Natural killer cell (primary cell): ENCODE data around the gene BEAN1. TPM values are rescaled to one million over a fixed set of nuclear protein-coding genes. Genes with fewer than 3 reads are reported as not detected.

ENCODE experiments used
- ATAC-seq, 3 donors: fragments of 150-1000 bp in 2 of 3; fragments of 200-7000 bp in 1 of 3; cut with Tn5 transposase; 1 replicate in 1 of 3; 2 replicates in 2 of 3; pipeline ENCODE4 v1.10.0; 2021; ENCODE audit warnings: mild to moderate bottlenecking in 2 of 3, moderate library complexity in 2 of 3
- DNase-seq, 2 donors: peaks; one replicate each; pipeline versions ENCODE4 v3.0.0 to v3.0.0-alpha.2; 2013 to 2021; ENCODE audit warnings: mixed read lengths in 1 of 2
- H3K27ac ChIP-seq: one replicate; pipeline ENCODE4 v1.5.1; 2013; ENCODE audit warnings: mild to moderate bottlenecking, low read length
- H3K27me3 ChIP-seq: one replicate; pipeline ENCODE4 v1.6.1; 2013; ENCODE audit warnings: low read length; ENCODE audit not compliant: control insufficient read depth, insufficient read depth
- H3K36me3 ChIP-seq: one replicate; pipeline ENCODE4 v1.6.1; 2013; ENCODE audit warnings: low read length; ENCODE audit not compliant: control insufficient read depth, insufficient read depth
- H3K4me1 ChIP-seq: one replicate; pipeline ENCODE4 v1.6.1; 2013; ENCODE audit warnings: low read length; ENCODE audit not compliant: control insufficient read depth, insufficient read depth
- H3K4me3 ChIP-seq: one replicate; pipeline ENCODE4 v1.5.1; 2013; ENCODE audit warnings: low read length
- H3K9me3 ChIP-seq: one replicate; pipeline ENCODE4 v1.6.1; 2013; ENCODE audit warnings: low read length; ENCODE audit not compliant: control insufficient read depth, insufficient read depth
- H3K27ac Mint-ChIP-seq, 2 donors: one replicate each; pipeline ENCODE4 v1.8.0; 2022; ENCODE audit warnings: mild to moderate bottlenecking in 2 of 2, mixed read lengths in 2 of 2, moderate library complexity in 1 of 2
- H3K27me3 Mint-ChIP-seq, 2 donors: one replicate each; pipeline ENCODE4 v1.8.0; 2022; ENCODE audit warnings: low read depth in 2 of 2, mixed read lengths in 2 of 2
- H3K36me3 Mint-ChIP-seq: one replicate; pipeline ENCODE4 v1.8.0; 2022; ENCODE audit warnings: mixed read lengths
- H3K4me1 Mint-ChIP-seq, 2 donors: one replicate each; pipeline ENCODE4 v1.8.0; 2022; ENCODE audit warnings: mixed read lengths in 2 of 2
- H3K4me3 Mint-ChIP-seq: one replicate; pipeline ENCODE4 v1.8.0; 2022; ENCODE audit warnings: mild to moderate bottlenecking, moderate library complexity, mixed read lengths
- H3K9me3 Mint-ChIP-seq, 2 donors: one replicate each; pipeline ENCODE4 v1.8.0; 2022; ENCODE audit warnings: mixed read lengths in 2 of 2
- CTCF ChIP-seq: fragments of 200-600 bp; IDR thresholded peaks from one replicate; pipeline ENCODE4 v1.8.0; 2022; ENCODE audit warnings: antibody characterized with exemption
- WGBS: methylation state at CpG from one replicate; pipeline ENCODE4 v1.1.7; 2013; ENCODE audit warnings: missing lambda C conversion rate; ENCODE audit not compliant: insufficient coverage; 5-methylcytosine and 5-hydroxymethylcytosine counted together
- intact Hi-C: fragments of 100-400 bp; cut with micrococcal nuclease; formaldehyde crosslinking; loops from one replicate; pipeline ENCODE4 v1.14.2; 2022
- total RNA-seq, 4 donors: library from RNA; stranded (reverse); fragments of 120-200 nt in 1 of 4; gene quantifications; one replicate each; pipeline versions ENCODE4 v1.2.3 to v1.2.4, GENCODE V29; 2013 to 2022

BEAN1 gene
- total RNA-seq, 3 donors from 2014 or later (not counting 1 experiment from before 2014, with no cell fraction given) = not detected

GRCh38 chr16:66442502-66443268 lies 15.6 kb downstream of the BEAN1 start:
- Mint-ChIP-seq H3K4me3 (no peak overlapping the region), H3K36me3 (no peaks in the 10 kb centered on the region), H3K4me1 (no peaks in the 10 kb centered on the region), H3K9me3 (no peaks in the 10 kb centered on the region), H3K27ac (no peak overlapping the region), H3K27me3 (peaks cover 21 to 33% of the 10 kb centered on the region in 2 donors)
- Histone ChIP-seq H3K36me3 (no peaks in the 10 kb centered on the region), H3K27ac (no peak overlapping the region), H3K4me3 (no peak overlapping the region), H3K27me3 (no peaks in the 10 kb centered on the region), H3K4me1 (no peaks in the 10 kb centered on the region), H3K9me3 (no peaks in the 10 kb centered on the region)
- 83% methylated on average over 6 of the region's 6 CpGs for WGBS
- intact Hi-C loops = no loop called here
- no peak for TF ChIP-seq CTCF
- no peak for DNase-seq
- ATAC-seq = no peak

GRCh38 chr16:66443269-66443652 lies 16.2 kb downstream of the BEAN1 start:
- Mint-ChIP-seq H3K27me3 (peaks cover 21 to 33% of the 10 kb centered on the region in 2 donors), H3K27ac (no peak overlapping the region), H3K9me3 (no peaks in the 10 kb centered on the region), H3K36me3 (no peaks in the 10 kb centered on the region), H3K4me1 (no peaks in the 10 kb centered on the region), H3K4me3 (no peak overlapping the region)
- WGBS = 91% methylated on average over 3 of the region's 3 CpGs
- no peaks in the 10 kb centered on the region for H3K4me1 ChIP-seq
- H3K27ac ChIP-seq = no peak overlapping the region
- no peak for DNase-seq
- ATAC-seq = no peak
- no peaks in the 10 kb centered on the region for H3K9me3 ChIP-seq
- TF ChIP-seq CTCF = no peak
- no peaks in the 10 kb centered on the region for H3K27me3 ChIP-seq
- no peak overlapping the region for H3K4me3 ChIP-seq
- intact Hi-C loops = no loop called here
- no peaks in the 10 kb centered on the region for H3K36me3 ChIP-seq

- Mint-ChIP-seq H3K27me3 (peaks cover 21 to 26% of the 10 kb centered on the region in 2 donors), H3K27ac (no peak overlapping the region)
- intact Hi-C loops = no loop called here
These were observed 17.0 kb downstream of the BEAN1 start for GRCh38 chr16:66444049-66444481.

More at GRCh38 chr16:66444049-66444481, 17.0 kb downstream of the BEAN1 start:
- no peaks in the 10 kb centered on the region for H3K36me3 ChIP-seq
- Mint-ChIP-seq H3K36me3 (no peaks in the 10 kb centered on the region), H3K9me3 (no peaks in the 10 kb centered on the region), H3K4me1 (no peaks in the 10 kb centered on the region), H3K4me3 (no peak overlapping the region)
- H3K9me3 ChIP-seq = no peaks in the 10 kb centered on the region
- TF ChIP-seq CTCF = no peak
- H3K27me3 ChIP-seq = no peaks in the 10 kb centered on the region
- no peaks in the 10 kb centered on the region for H3K4me1 ChIP-seq
- DNase-seq = no peak
- no peak overlapping the region for H3K4me3 ChIP-seq
- ATAC-seq = no peak
- WGBS = 61% methylated on average over 3 of the region's 3 CpGs
- H3K27ac ChIP-seq = no peak overlapping the region
